Fibroblast of the conjunctiva (primary cell): ENCODE results near the gene PCDH9.
"Not testable (repeated sequence)": the region's sequence is repeated elsewhere in the genome, so short reads cannot be mapped to it uniquely, and the experiment has no call there.

ENCODE experiments used
- DNase-seq: peaks from one replicate; pipeline ENCODE4 v3.0.0-alpha.2; 2010; ENCODE audit warnings: low read depth

The PCDH9 gene

GRCh38 chr13:66266348-66266747, 963.8 kb downstream of the PCDH9 start:
- DNase-seq = no peak

GRCh38 chr13:66265371-66265770, 964.8 kb downstream of the PCDH9 start:
- no peak for DNase-seq

GRCh38 chr13:66264971-66265370, 965.2 kb downstream of the PCDH9 start:
- no peak for DNase-seq

- DNase-seq = no peak
Measured at GRCh38 chr13:66262330-66262729, 967.8 kb downstream of the PCDH9 start.

- not testable (repeated sequence) for DNase-seq
Measured at GRCh38 chr13:66259426-66259825, 970.7 kb downstream of the PCDH9 start.
